Activated naive CD8-positive, alpha-beta T cell treated with anti-CD3 and anti-CD28 coated beads, Interleukin-2, amount 50 U/mL, for 24 hours (primary cell): Measurements from ENCODE around the gene HPRT1.
"Not testable (repeated sequence)": the region's sequence is repeated elsewhere in the genome, so short reads cannot be mapped to it uniquely, and the experiment has no call there.

Experiments
- ATAC-seq: fragments of 150-1000 bp; cut with Tn5 transposase; one replicate; pipeline ENCODE4 v1.10.0; 2021
- DNase-seq: peaks from one replicate; pipeline ENCODE4 v3.0.0; 2021
- H3K27ac Mint-ChIP-seq: one replicate; pipeline ENCODE4 v1.8.0; 2021; ENCODE audit warnings: mild to moderate bottlenecking, mixed read lengths
- H3K27me3 Mint-ChIP-seq: one replicate; pipeline ENCODE4 v1.8.0; 2021; ENCODE audit warnings: mixed read lengths
- H3K36me3 Mint-ChIP-seq: one replicate; pipeline ENCODE4 v1.8.0; 2021; ENCODE audit warnings: low read depth, mixed read lengths
- H3K4me1 Mint-ChIP-seq: one replicate; pipeline ENCODE4 v1.8.0; 2021; ENCODE audit warnings: mixed read lengths
- H3K4me3 Mint-ChIP-seq: one replicate; pipeline ENCODE4 v1.8.0; 2021; ENCODE audit warnings: mild to moderate bottlenecking, moderate library complexity, mixed read lengths
- H3K9me3 Mint-ChIP-seq: one replicate; pipeline ENCODE4 v1.8.0; 2021; ENCODE audit warnings: mixed read lengths

HPRT1 gene

DNA sequence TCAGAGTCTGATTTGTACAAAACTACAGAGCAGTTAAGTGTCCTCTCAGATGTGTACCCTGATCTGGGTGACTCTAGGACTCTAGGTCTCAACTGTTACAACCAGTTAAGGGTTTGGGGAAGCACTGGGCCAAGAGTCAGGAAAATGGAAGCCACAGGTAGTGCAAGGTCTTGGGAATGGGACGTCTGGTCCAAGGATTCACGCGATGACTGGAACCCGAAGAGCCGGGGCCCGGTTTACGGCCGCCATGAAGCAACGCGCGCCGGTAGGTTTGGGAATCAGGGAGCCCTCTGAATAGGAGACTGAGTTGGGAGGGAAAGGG is 321 bp upstream of the HPRT1 start:
- H3K9me3 Mint-ChIP-seq, result no peaks in the 10 kb centered on the region
- H3K27me3 Mint-ChIP-seq, result no peaks in the 10 kb centered on the region
- peak overlapping the region; percentile 42 for H3K27ac Mint-ChIP-seq
- peaks cover 3% of the 10 kb centered on the region for H3K36me3 Mint-ChIP-seq
- peaks cover 14% of the 10 kb centered on the region for H3K4me1 Mint-ChIP-seq
- ATAC-seq (no peak), DNase-seq (no peak)
- H3K4me3 Mint-ChIP-seq, result peak overlapping the region; percentile 75

DNA sequence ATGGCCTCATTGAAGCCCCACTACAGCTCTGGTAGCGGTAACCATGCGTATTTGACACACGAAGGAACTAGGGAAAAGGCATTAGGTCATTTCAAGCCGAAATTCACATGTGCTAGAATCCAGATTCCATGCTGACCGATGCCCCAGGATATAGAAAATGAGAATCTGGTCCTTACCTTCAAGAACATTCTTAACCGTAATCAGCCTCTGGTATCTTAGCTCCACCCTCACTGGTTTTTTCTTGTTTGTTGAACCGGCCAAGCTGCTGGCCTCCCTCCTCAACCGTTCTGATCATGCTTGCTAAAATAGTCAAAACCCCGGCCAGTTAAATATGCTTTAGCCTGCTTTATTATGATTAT is 876 bp downstream of the HPRT1 start:
- ATAC-seq (no peak), DNase-seq (no peak)
- peaks cover 11% of the 10 kb centered on the region for H3K36me3 Mint-ChIP-seq
- peak overlapping the region; percentile 86 for H3K4me3 Mint-ChIP-seq
- H3K27ac Mint-ChIP-seq, result peak overlapping the region; percentile 85
- H3K27me3 Mint-ChIP-seq, result no peaks in the 10 kb centered on the region
- no peaks in the 10 kb centered on the region for H3K9me3 Mint-ChIP-seq
- H3K4me1 Mint-ChIP-seq, result peaks cover 14% of the 10 kb centered on the region

DNA sequence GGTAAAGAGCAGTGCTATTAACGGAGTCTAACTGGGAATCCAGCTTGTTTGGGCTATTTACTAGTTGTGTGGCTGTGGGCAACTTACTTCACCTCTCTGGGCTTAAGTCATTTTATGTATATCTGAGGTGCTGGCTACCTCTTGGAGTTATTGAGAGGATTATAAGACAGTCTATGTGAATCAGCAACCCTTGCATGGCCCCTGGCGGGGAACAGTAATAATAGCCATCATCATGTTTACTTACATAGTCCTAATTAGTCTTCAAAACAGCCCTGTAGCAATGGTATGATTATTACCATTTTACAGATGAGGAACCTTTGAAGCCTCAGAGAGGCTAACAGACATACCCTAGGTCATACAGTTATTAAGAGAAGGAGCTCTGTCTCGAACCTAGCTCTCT is 1.5 kb downstream of the HPRT1 start:
- peak overlapping the region; percentile 86 for H3K4me3 Mint-ChIP-seq
- ATAC-seq, result no peak
- peaks cover 11% of the 10 kb centered on the region for H3K36me3 Mint-ChIP-seq
- H3K27ac Mint-ChIP-seq, result no peak overlapping the region
- DNase-seq, result no peak
- H3K4me1 Mint-ChIP-seq, result peaks cover 14% of the 10 kb centered on the region
- H3K27me3 Mint-ChIP-seq, result no peaks in the 10 kb centered on the region
- H3K9me3 Mint-ChIP-seq, result no peaks in the 10 kb centered on the region

DNA sequence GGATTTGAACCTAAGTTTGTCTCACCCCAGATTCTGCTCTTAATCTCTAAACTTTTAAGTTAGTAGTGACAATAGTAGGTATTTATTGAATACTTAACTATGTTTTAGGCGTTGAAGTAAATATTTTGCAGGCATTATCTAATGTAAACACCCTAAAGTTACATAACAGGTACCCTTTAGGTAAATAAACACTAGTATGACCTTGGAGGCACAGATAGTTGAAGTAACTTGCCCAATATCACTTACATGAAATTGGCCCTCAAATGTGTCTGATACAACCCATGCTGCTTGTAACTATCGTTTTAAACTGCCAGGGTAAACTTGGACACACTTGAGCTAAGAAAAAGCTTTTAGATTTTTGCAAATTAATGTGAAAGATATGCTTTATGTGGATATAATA is 3.0 kb downstream of the HPRT1 start:
- Mint-ChIP-seq H3K27ac (no peak overlapping the region), H3K36me3 (peaks cover 13% of the 10 kb centered on the region), H3K4me3 (no peak overlapping the region), H3K9me3 (no peaks in the 10 kb centered on the region), H3K4me1 (peaks cover 14% of the 10 kb centered on the region), H3K27me3 (no peaks in the 10 kb centered on the region)
- DNase-seq (no peak), ATAC-seq (no peak)

DNA sequence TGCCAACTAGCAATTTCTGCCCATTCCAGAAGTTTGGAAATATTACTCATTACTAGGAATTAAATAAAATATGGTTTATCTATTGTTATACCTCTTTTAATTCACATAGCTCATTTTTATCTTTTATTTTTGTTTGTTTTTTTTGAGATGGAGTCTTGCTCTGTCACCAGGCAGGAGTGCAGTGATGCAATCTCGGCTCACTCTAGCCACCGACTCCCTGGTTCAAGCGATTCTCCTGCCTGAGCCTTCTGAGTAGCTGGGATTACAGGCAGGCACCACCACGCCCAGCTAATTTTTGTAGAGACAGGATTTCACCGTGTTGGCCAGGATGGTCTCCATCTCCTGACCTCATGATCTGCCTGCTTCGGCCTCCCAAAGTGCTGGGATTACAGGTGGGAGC is 4.5 kb downstream of the HPRT1 start:
- peaks cover 18% of the 10 kb centered on the region for H3K4me1 Mint-ChIP-seq

DNA sequence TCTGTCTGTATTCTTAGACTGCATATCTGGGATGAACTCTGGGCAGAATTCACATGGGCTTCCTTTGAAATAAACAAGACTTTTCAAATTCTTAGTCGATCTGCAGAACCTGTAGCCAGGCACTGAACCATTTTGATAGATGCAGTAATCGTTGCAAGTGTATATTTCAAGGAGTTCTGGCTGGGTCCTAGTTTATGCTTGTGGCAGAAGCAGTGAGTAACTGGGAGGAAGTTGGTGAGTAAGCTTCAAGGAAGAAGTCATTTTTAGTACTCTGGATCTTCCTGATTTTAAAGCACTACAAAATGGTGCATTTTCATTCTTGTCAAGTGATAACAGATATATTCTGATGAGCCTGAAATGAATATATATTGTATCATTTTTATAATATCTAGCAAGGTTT is 9.5 kb downstream of the HPRT1 start:
- DNase-seq (no peak), ATAC-seq (no peak)
- Mint-ChIP-seq H3K4me1 (peaks cover 5% of the 10 kb centered on the region), H3K4me3 (no peak overlapping the region), H3K36me3 (peaks cover 16% of the 10 kb centered on the region), H3K27ac (no peak overlapping the region), H3K27me3 (no peaks in the 10 kb centered on the region), H3K9me3 (no peaks in the 10 kb centered on the region)

More for the DNA sequence above, 4.5 kb downstream of the HPRT1 start:
- H3K36me3 Mint-ChIP-seq, result peaks cover 14% of the 10 kb centered on the region
- not testable (repeated sequence) for DNase-seq, H3K27ac Mint-ChIP-seq, H3K27me3 Mint-ChIP-seq, ATAC-seq, H3K4me3 Mint-ChIP-seq, H3K9me3 Mint-ChIP-seq

DNA sequence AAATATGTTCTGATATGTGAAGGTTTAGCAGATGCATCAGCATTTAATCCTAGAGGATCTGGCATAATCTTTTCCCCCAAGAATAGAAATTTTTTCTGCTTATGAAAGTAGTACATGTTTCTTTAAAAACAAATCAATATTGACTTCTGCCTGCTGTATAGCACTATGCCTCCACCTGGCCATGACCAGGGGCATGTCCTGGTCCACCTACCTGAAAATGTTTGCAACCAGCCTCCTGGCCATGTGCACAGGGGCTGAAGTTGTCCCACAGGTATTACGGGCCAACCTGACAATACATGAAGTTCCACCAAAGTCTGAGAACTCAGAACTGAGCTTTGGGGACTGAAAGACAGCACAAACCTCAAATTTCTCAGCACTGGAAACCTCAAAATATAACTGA is 10.0 kb downstream of the HPRT1 start:
- ATAC-seq (no peak), DNase-seq (no peak)
- Mint-ChIP-seq H3K4me3 (no peak overlapping the region), H3K4me1 (peaks cover 5% of the 10 kb centered on the region), H3K27ac (no peak overlapping the region), H3K9me3 (no peaks in the 10 kb centered on the region), H3K27me3 (no peaks in the 10 kb centered on the region), H3K36me3 (peaks cover 15% of the 10 kb centered on the region)

DNA sequence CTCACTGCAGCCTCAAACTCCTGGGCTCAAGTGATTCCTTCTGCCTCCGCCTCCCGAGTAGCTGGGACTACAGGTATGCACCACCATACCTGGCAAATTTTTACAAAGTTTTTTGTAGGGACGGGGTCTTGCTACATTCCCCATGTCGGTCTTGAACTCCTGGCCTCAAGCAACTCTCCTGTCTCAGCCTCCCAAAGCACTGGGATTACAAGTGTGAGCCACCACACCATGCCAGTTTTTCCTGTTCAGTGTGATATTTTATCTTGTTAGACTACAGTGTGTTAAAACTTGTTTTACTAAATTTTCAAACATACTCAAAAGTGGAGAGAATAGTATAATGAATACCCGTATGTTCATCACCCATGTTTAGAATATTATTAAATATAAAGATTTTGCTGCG is 12.1 kb downstream of the HPRT1 start:
- H3K4me3 Mint-ChIP-seq, result no peak overlapping the region
- no peaks in the 10 kb centered on the region for H3K27me3 Mint-ChIP-seq
- no peak for ATAC-seq

DNA sequence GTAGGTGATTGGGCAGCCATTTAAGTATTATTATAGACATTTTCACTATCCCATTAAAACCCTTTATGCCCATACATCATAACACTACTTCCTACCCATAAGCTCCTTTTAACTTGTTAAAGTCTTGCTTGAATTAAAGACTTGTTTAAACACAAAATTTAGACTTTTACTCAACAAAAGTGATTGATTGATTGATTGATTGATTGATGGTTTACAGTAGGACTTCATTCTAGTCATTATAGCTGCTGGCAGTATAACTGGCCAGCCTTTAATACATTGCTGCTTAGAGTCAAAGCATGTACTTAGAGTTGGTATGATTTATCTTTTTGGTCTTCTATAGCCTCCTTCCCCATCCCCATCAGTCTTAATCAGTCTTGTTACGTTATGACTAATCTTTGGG is 16.3 kb downstream of the HPRT1 start:
- H3K27me3 Mint-ChIP-seq, result no peaks in the 10 kb centered on the region
- no peak for DNase-seq

More for the DNA sequence above, 12.1 kb downstream of the HPRT1 start:
- H3K36me3 Mint-ChIP-seq, result peaks cover 24% of the 10 kb centered on the region
- no peak for DNase-seq
- H3K9me3 Mint-ChIP-seq, result no peaks in the 10 kb centered on the region
- H3K4me1 Mint-ChIP-seq, result peaks cover 5% of the 10 kb centered on the region
- no peak overlapping the region for H3K27ac Mint-ChIP-seq

DNA sequence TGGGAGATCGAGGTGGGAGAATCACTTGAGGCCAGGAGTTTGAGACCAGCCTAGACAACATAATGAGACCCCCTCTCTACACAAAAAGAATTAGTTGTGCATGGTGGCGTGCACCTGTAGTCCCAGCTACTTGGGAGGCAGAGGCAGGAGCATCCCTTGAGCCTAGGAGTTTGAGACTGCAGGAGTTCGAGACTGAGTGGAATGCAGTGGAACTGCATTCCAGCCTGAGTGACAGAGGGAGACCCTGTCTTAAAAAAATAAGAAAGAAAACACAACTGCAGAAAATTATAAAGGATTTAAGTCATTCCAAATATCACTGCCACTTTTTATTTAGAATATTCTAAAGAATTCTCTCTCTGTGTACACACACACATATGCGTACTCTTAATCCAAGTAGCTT is 18.4 kb downstream of the HPRT1 start:
- Mint-ChIP-seq H3K9me3 (no peaks in the 10 kb centered on the region), H3K36me3 (peaks cover 27% of the 10 kb centered on the region), H3K4me3 (no peak overlapping the region), H3K4me1 (no peaks in the 10 kb centered on the region), H3K27ac (no peak overlapping the region), H3K27me3 (no peaks in the 10 kb centered on the region)
- ATAC-seq (no peak), DNase-seq (no peak)

More for the DNA sequence above, 16.3 kb downstream of the HPRT1 start:
- no peak overlapping the region for H3K27ac Mint-ChIP-seq
- H3K9me3 Mint-ChIP-seq, result no peaks in the 10 kb centered on the region
- H3K4me3 Mint-ChIP-seq, result no peak overlapping the region
- no peaks in the 10 kb centered on the region for H3K4me1 Mint-ChIP-seq
- ATAC-seq, result no peak
- peaks cover 23% of the 10 kb centered on the region for H3K36me3 Mint-ChIP-seq

DNA sequence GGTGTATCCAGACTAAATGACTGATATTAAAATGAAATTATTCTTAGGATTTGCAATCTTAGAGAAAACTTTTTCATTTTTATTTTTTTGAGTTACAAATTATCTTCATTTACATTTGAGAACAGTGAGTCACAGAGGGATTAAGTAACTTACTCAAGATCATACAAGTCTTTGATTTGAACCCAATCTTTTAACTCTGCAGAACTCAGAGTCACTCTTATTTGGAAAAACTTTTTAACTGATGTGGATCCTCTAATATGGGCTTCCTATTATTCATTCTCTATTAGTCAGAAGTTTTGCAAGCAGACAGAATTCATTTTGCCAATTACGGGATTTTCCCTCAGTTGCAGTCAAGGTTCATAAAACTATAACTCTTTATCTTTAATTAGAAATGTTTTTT is 20.1 kb downstream of the HPRT1 start:
- no peak for ATAC-seq
- H3K4me3 Mint-ChIP-seq, result no peak overlapping the region
- H3K36me3 Mint-ChIP-seq, result peaks cover 26% of the 10 kb centered on the region
- no peaks in the 10 kb centered on the region for H3K27me3 Mint-ChIP-seq
- no peak for DNase-seq
- H3K27ac Mint-ChIP-seq, result no peak overlapping the region
- no peaks in the 10 kb centered on the region for H3K4me1 Mint-ChIP-seq
- no peaks in the 10 kb centered on the region for H3K9me3 Mint-ChIP-seq

DNA sequence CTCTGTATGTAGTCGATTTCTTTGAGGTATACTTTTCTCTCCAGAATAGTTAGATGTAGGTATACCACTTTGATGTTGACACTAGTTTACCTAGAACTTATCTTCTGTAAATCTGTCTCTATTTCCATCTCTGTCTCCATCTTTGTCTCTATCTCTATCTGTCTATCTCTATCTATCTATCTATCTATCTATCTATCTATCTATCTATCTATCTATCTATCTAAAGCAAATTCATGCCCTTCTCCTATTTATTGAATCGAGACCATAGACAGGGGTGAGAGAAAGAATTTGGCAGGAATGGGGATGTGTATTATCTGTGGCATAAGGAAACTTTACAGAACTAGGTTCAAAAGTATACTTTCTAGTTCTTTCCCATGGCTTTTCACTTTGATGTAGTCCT is 21.4 kb downstream of the HPRT1 start:
- Mint-ChIP-seq H3K9me3 (no peaks in the 10 kb centered on the region), H3K4me3 (no peak overlapping the region), H3K27ac (no peak overlapping the region), H3K4me1 (no peaks in the 10 kb centered on the region), H3K36me3 (peaks cover 24% of the 10 kb centered on the region), H3K27me3 (no peaks in the 10 kb centered on the region)
- DNase-seq (no peak), ATAC-seq (no peak)

DNA sequence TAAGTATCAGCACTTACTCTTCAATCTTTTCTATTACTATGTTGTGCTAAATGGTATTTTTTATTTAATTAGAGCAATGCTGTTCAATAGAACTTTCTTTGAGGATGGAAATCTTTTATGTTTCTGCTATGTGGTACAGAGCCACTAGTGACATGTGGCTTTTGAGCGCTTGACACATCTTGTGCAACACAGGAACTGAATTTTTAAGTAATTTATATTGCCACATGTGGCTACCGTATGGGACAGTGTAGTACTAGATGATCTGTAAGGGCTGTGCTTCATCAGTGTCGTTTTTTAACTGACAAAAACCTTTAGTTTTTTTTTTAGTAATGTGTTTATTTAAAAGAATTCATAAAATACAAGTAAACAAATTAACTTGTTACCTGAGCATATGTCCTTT is 22.4 kb downstream of the HPRT1 start:
- no peak overlapping the region for H3K4me3 Mint-ChIP-seq
- ATAC-seq, result no peak
- H3K9me3 Mint-ChIP-seq, result no peaks in the 10 kb centered on the region
- no peaks in the 10 kb centered on the region for H3K27me3 Mint-ChIP-seq
- DNase-seq, result no peak
- H3K4me1 Mint-ChIP-seq, result no peaks in the 10 kb centered on the region
- H3K27ac Mint-ChIP-seq, result no peak overlapping the region
- H3K36me3 Mint-ChIP-seq, result peaks cover 22% of the 10 kb centered on the region

DNA sequence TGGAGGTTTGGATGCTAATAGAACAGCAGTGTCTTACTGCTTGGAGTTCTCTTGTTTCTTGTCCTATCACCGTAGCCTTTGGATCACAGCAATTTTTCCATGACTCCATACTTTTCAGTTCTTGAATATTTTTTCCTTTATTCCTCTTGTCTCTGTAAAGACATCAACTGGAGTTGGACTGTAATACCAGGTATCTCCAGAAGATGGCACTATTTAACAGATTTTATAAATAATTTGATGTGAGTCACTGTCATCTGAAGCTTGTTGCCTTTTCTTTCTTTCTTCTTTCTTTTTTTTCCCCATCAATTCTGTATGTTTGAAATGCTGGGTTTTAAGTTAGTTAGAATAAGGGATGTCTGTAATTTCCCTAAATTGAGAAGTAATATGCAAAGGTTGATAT is 24.1 kb downstream of the HPRT1 start:
- Mint-ChIP-seq H3K27me3 (no peaks in the 10 kb centered on the region), H3K36me3 (peaks cover 20% of the 10 kb centered on the region), H3K9me3 (no peaks in the 10 kb centered on the region), H3K4me3 (no peak overlapping the region), H3K27ac (no peak overlapping the region), H3K4me1 (no peaks in the 10 kb centered on the region)
- no peak for DNase-seq
- no peak for ATAC-seq

DNA sequence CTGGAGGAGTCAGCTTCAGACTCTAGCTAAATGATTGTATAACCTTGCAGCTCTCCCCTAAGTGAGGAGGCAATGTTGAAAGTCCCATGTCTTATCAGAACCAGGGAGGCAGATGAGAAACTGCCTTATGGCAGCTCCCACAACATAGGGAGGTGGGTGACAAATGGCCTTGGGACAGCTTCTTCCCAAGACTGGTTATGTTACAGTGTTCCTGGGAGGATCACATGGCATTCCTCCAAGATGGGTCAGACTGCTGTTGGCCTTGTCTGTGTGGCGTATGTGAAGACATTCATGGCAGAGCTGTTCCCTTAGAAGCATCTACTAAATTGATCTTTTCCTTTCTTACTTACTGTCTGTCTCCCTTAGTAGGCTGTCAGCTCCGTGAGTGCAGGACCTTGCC is 42.0 kb downstream of the HPRT1 start:
- DNase-seq (no peak), ATAC-seq (no peak)
- Mint-ChIP-seq H3K27me3 (no peaks in the 10 kb centered on the region), H3K9me3 (no peaks in the 10 kb centered on the region), H3K27ac (no peak overlapping the region), H3K4me1 (no peaks in the 10 kb centered on the region), H3K4me3 (no peak overlapping the region), H3K36me3 (peaks cover 26% of the 10 kb centered on the region)

DNA sequence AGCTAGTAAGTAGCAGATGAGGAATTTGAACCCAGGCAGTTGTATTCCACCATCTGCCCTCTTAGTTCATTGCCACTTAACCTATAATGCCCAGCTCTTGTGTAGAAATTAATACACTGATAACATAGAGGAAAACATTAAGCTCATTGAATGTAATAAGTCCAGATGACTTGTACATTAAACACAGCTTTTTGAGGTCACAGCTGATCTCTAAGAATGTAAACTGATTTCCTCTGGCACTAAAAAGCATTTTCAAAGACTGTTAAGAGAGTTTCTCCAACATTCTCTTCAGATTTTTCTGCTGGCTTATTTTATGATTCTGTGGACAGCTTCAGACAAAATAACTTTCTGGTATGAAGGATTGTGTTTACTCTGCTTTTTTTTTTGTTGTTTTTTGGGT is 42.7 kb downstream of the HPRT1 start:
- Mint-ChIP-seq H3K27ac (no peak overlapping the region), H3K27me3 (no peaks in the 10 kb centered on the region), H3K4me1 (no peaks in the 10 kb centered on the region), H3K9me3 (no peaks in the 10 kb centered on the region), H3K36me3 (peaks cover 26% of the 10 kb centered on the region), H3K4me3 (no peak overlapping the region)
- DNase-seq (no peak), ATAC-seq (no peak)
